ENCODE results near the gene SAMHD1.
"Not testable (repeated sequence)": the region's sequence is repeated elsewhere in the genome, so short reads cannot be mapped to it uniquely, and the experiment has no call there.

SAMHD1 gene

GRCh38 chr20:36951979-36952738 lies 651 bp upstream of the SAMHD1 start:
- no peak for DNase-seq

GRCh38 chr20:36950414-36951197 lies 902 bp downstream of the SAMHD1 start:
- DNase-seq = peak; percentile 25 to 65 (median 57)

- DNase-seq = no peak
These were observed 10.1 kb downstream of the SAMHD1 start for GRCh38 chr20:36941401-36941835.

GRCh38 chr20:36937402-36937770 lies 14.1 kb downstream of the SAMHD1 start:
- no peak for DNase-seq

- not testable (repeated sequence) for DNase-seq
These were observed 14.6 kb downstream of the SAMHD1 start for GRCh38 chr20:36936761-36937401.

- DNase-seq = no peak
These were observed 15.2 kb downstream of the SAMHD1 start for GRCh38 chr20:36936341-36936740.

GRCh38 chr20:36933571-36933970 lies 17.9 kb downstream of the SAMHD1 start:
- DNase-seq = not testable (repeated sequence)

- no peak for DNase-seq
These were observed 18.8 kb downstream of the SAMHD1 start for GRCh38 chr20:36932476-36933426.

- not testable (repeated sequence) for DNase-seq
These were observed 19.4 kb downstream of the SAMHD1 start for GRCh38 chr20:36932067-36932466.

GRCh38 chr20:36929691-36930090 lies 21.8 kb downstream of the SAMHD1 start:
- DNase-seq = no peak

- no peak for DNase-seq
These were observed 22.2 kb downstream of the SAMHD1 start for GRCh38 chr20:36929290-36929689.

- DNase-seq = no peak
These were observed 23.8 kb downstream of the SAMHD1 start for GRCh38 chr20:36927704-36928103.

- DNase-seq = no peak
These were observed 24.8 kb downstream of the SAMHD1 start for GRCh38 chr20:36926653-36927200.

- no peak for DNase-seq
These were observed 26.3 kb downstream of the SAMHD1 start for GRCh38 chr20:36925234-36925633.

GRCh38 chr20:36924167-36925045 lies 27.1 kb downstream of the SAMHD1 start:
- no peak for DNase-seq

GRCh38 chr20:36920334-36920730 lies 31.2 kb downstream of the SAMHD1 start:
- DNase-seq = no peak

GRCh38 chr20:36919715-36920333 lies 31.7 kb downstream of the SAMHD1 start:
- DNase-seq = peak; percentile 30 to 75 (median 32)

GRCh38 chr20:36917943-36918342 lies 33.6 kb downstream of the SAMHD1 start:
- no peak for DNase-seq

GRCh38 chr20:36917240-36917639 lies 34.3 kb downstream of the SAMHD1 start:
- DNase-seq = no peak

- no peak for DNase-seq
These were observed 35.3 kb downstream of the SAMHD1 start for GRCh38 chr20:36916199-36916598.

- no peak for DNase-seq
These were observed 42.9 kb downstream of the SAMHD1 start for GRCh38 chr20:36908603-36909002.

Measured in NCI-H1417 (cell line).